GM12878 (cell line): ENCODE data around the gene MYO1E. TPM values are rescaled to one million over a fixed set of nuclear protein-coding genes. Genes with fewer than 3 reads are reported as not detected.
A peak's percentile ranks its signal among the peaks of the same experiment; 100 is the strongest.

ENCODE experiments used
- ATAC-seq: fragments of 200-7000 bp; cut with Tn5 transposase; 3 replicates; pipeline ENCODE4 v1.9.1; 2020; ENCODE audit warnings: mild to moderate bottlenecking, moderate library complexity
- BruUV-seq: library from RNA; stranded (reverse); fragments of 400-500 nt; replicated peaks from 2 replicates; lab custom pipeline; 2021; lab: Mats Ljungman, UMichigan
- CTCF ChIA-PET: fragments of 300-600 bp; sonication (Branson Sonifier 250); formaldehyde crosslinking; extraction: SDS; loops from one replicate; lab custom pipeline; 2021; ENCODE audit warnings: inconsistent platforms; lab: Yijun Ruan, JAX
- POLR2A ChIA-PET: fragments of 350-600 bp; formaldehyde crosslinking; extraction: SDS; loops from one replicate; lab custom pipeline; 2021; ENCODE audit warnings: inconsistent platforms; lab: Charles Lee
- RAD21 ChIA-PET: fragments of 300-600 bp; sonication (Branson Sonifier 250); formaldehyde crosslinking; loops from one replicate; lab custom pipeline; 2023; ENCODE audit warnings: antibody characterized with exemption; ENCODE audit not compliant: unreplicated experiment; lab: Charles Lee
- SMC1A ChIA-PET: fragments of 300-600 bp; sonication (Branson Sonifier 250); formaldehyde crosslinking; loops from one replicate; lab custom pipeline; 2023; ENCODE audit not compliant: unreplicated experiment, uncharacterized antibody; lab: Charles Lee
- DNase-seq: peaks from one replicate; pipeline ENCODE4 v3.0.0-alpha.2; 2011; ENCODE audit warnings: low read depth, low spot score
- FAIRE-seq: peaks from 3 replicates; lab custom pipeline; 2011; peaks lifted over from hg19 to GRCh38; lab: Jason Lieb, UNC
- H2AFZ ChIP-seq: 2 replicates; pipeline ENCODE4 v1.6.0; 2011; ENCODE audit warnings: low read depth, low read length, control low read depth; ENCODE audit not compliant: control insufficient read depth
- H3K27ac ChIP-seq: 2 replicates; pipeline ENCODE4 v1.5.1; 2011; ENCODE audit warnings: control low read depth; ENCODE audit not compliant: control insufficient read depth, insufficient read depth
- H3K27me3 ChIP-seq, 2 experiments: replicated peaks in 1 of 2; 2 replicates each; pipeline versions ENCODE4 v1.6.0 to v1.6.1; 2011; ENCODE audit warnings: low read length in 1 of 2; ENCODE audit not compliant: control insufficient read depth in 2 of 2, insufficient read depth in 2 of 2
- H3K36me3 ChIP-seq, 2 experiments: 2 replicates each; pipeline ENCODE4 v1.5.1; 2011; ENCODE audit warnings: low read length in 1 of 2; ENCODE audit not compliant: control insufficient read depth in 2 of 2, insufficient read depth in 2 of 2
- H3K4me1 ChIP-seq: 2 replicates; pipeline ENCODE4 v1.6.1; 2011; ENCODE audit warnings: mild to moderate bottlenecking, low read length, moderate library complexity, mixed read lengths; ENCODE audit not compliant: control insufficient read depth, insufficient read depth
- H3K4me2 ChIP-seq: 2 replicates; pipeline ENCODE4 v1.6.0; 2011; ENCODE audit warnings: control low read depth; ENCODE audit not compliant: control insufficient read depth, insufficient read depth
- H3K4me3 ChIP-seq: fragments of 200-600 bp; sonication (generic); 2 replicates; pipeline ENCODE4 v1.5.1; 2016
- H3K79me2 ChIP-seq: 2 replicates; pipeline ENCODE4 v1.6.0; 2011; ENCODE audit warnings: low read length; ENCODE audit not compliant: control insufficient read depth, insufficient read depth
- H3K9ac ChIP-seq: 2 replicates; pipeline ENCODE4 v1.8.0; 2011; ENCODE audit warnings: low read length, control low read depth, mixed read lengths; ENCODE audit not compliant: control insufficient read depth, insufficient read depth
- H3K9me3 ChIP-seq: replicated peaks from 3 replicates; pipeline ENCODE4 v1.5.1; 2011; ENCODE audit warnings: mild to moderate bottlenecking, low read length; ENCODE audit not compliant: control insufficient read depth, insufficient read depth
- H4K20me1 ChIP-seq: 2 replicates; pipeline ENCODE4 v1.6.0; 2011; ENCODE audit not compliant: control insufficient read depth, insufficient read depth
- EED ChIP-seq: sonication (generic); IDR thresholded peaks from 2 replicates; pipeline ENCODE4 v1.6.1; 2016; ENCODE audit warnings: antibody characterized with exemption, low read depth
- ELK1 ChIP-seq: IDR thresholded peaks from 2 replicates; pipeline ENCODE4 v1.6.1; 2012; ENCODE audit warnings: low read depth, low read length, improper control_type of control experiment
- EP300 ChIP-seq, 2 experiments: fragments of 150-350 bp in 1 of 2; IDR thresholded peaks; 2 replicates each; pipeline ENCODE4 v1.6.1; 2011 to 2012; ENCODE audit warnings: low read depth in 2 of 2, low read length in 2 of 2, borderline replicate concordance in 1 of 2, improper control_type of control experiment in 1 of 2, inconsistent platforms in 1 of 2; ENCODE audit not compliant: control insufficient read depth in 1 of 2
- FOXM1 ChIP-seq: IDR thresholded peaks from 2 replicates; pipeline ENCODE4 v1.6.1; 2012; ENCODE audit warnings: low read depth, mild to moderate bottlenecking, inconsistent platforms, low read length, moderate library complexity
- HDGF ChIP-seq: fragments of 450-650 bp; IDR thresholded peaks from 2 replicates; pipeline ENCODE4 v1.6.1; 2016; ENCODE audit warnings: antibody characterized with exemption
- NBN ChIP-seq: fragments of 450-650 bp; IDR thresholded peaks from 2 replicates; pipeline ENCODE4 v1.6.1; 2016
- SREBF2 ChIP-seq: IDR thresholded peaks from 2 replicates; pipeline ENCODE4 v1.6.1; 2012; ENCODE audit warnings: mild to moderate bottlenecking, low read length
- SUPT20H ChIP-seq: IDR thresholded peaks from 2 replicates; pipeline ENCODE4 v1.6.1; 2011; ENCODE audit warnings: low read depth, mild to moderate bottlenecking, low read length, moderate library complexity, borderline replicate concordance; ENCODE audit not compliant: control insufficient read depth
- USF1 ChIP-seq: IDR thresholded peaks from 2 replicates; pipeline ENCODE4 v1.6.1; 2011; ENCODE audit warnings: borderline replicate concordance, low read depth, mild to moderate bottlenecking, moderate library complexity, mixed read lengths, low read length; ENCODE audit not compliant: insufficient read depth; ENCODE audit errors: extremely low read length
- ZNF217 ChIP-seq: fragments of 450-650 bp; IDR thresholded peaks from 2 replicates; pipeline ENCODE4 v1.6.1; 2017; ENCODE audit warnings: antibody characterized with exemption, mild to moderate bottlenecking
- ZNF24 ChIP-seq: fragments of 450-650 bp; IDR thresholded peaks from 2 replicates; pipeline ENCODE4 v1.6.1; 2017; ENCODE audit warnings: antibody characterized with exemption, mild to moderate bottlenecking
- ZNF592 ChIP-seq: fragments of 450-650 bp; IDR thresholded peaks from 2 replicates; pipeline ENCODE4 v1.6.1; 2017; ENCODE audit warnings: mild to moderate bottlenecking, moderate library complexity
- ZSCAN29 ChIP-seq: fragments of 450-650 bp; IDR thresholded peaks from 2 replicates; pipeline ENCODE4 v1.6.1; 2017; ENCODE audit warnings: mild to moderate bottlenecking, moderate library complexity
- ZZZ3 ChIP-seq: IDR thresholded peaks from 2 replicates; pipeline ENCODE4 v1.6.1; 2011; ENCODE audit warnings: low read depth; ENCODE audit not compliant: control insufficient read depth, insufficient read length
- WGBS: methylation state at CpG from one replicate; pipeline ENCODE4 v1.1.6; 2016; ENCODE audit warnings: low lambda C conversion rate; ENCODE audit not compliant: insufficient replicate concordance, insufficient coverage; ENCODE audit errors: missing lambda C conversion rate; 5-methylcytosine and 5-hydroxymethylcytosine counted together
- in situ Hi-C: fragments of 300-500 bp; cut with MboI; formaldehyde crosslinking; loops from 9 replicates; pipeline ENCODE4 v1.14.3; 2018; ENCODE audit warnings: mixed read lengths
- intact Hi-C: fragments of 100-400 bp; cut with micrococcal nuclease; formaldehyde crosslinking; loops from one replicate; pipeline ENCODE4 v1.14.2; 2022; ENCODE audit not compliant: unreplicated experiment
- polyA plus RNA-seq, 11 experiments: library from polyadenylated mRNA; depleted of rRNA in 4 of 11; unstranded in 6 of 11; stranded (reverse) in 5 of 11; fragments of >200 nt; fragmentation: Nextera tagmentation in 4 of 11; fragmentation: Illumina TruSeq in 1 of 11; extraction: Ambion mirVana in 4 of 11; extraction: Trizol in 1 of 11; gene quantifications; 1 replicate in 1 of 11; 2 replicates in 10 of 11; pipeline versions ENCODE4 v1.2.1 to v1.2.3, GENCODE V29; 2011 to 2016; ENCODE audit warnings: inconsistent platforms in 2 of 11, missing spikeins in 2 of 11, low read depth in 1 of 11
- total RNA-seq, 4 experiments: library from RNA; depleted of rRNA in 3 of 4; stranded (reverse); fragments of >200 nt in 3 of 4; fragmentation: Illumina TruSeq in 1 of 4; extraction: Trizol in 1 of 4; gene quantifications; 2 replicates each; pipeline versions ENCODE4 v1.2.1 to v1.2.3, GENCODE V29; 2013 to 2021

MYO1E gene
- total and polyA plus RNA-seq, 10 of the 15 experiments (the other 5 are each of a cell fraction or from before 2014, with no cell fraction given): 10.3 to 266 (median 64.9) TPM

GRCh38 chr15:59166601-59167265, 205.9 kb downstream of the MYO1E start:
- in situ Hi-C loops: no loop called here
- CTCF ChIA-PET: interaction anchor here (1.0 to 1.6 kb wide), 4 partner anchors 187 to 366 kb away, joined by 3 to 7 read pairs (median 4); no protein-coding TSS in a partner anchor

More at GRCh38 chr15:59166601-59167265, 205.9 kb downstream of the MYO1E start:
- H3K79me2 ChIP-seq: no peaks in the 10 kb centered on the region
- TF ChIP-seq EED (no peak), ZNF217 (no peak), ELK1 (no peak), USF1 (no peak), ZNF24 (no peak), ZZZ3 (no peak), NBN (no peak), SREBF2 (no peak), SUPT20H (no peak), EP300 (IDR thresholded peaks at IDR 0.05; ENCODE audit: borderline replicate concordance in 1 of 2, control insufficient read depth in 1 of 2, low read depth in 2 of 2, low read length in 2 of 2) (no peak), ZSCAN29 (no peak), HDGF (no peak), FOXM1 (no peak), ZNF592 (no peak)
- ChIA-PET POLR2A (no interaction called here), SMC1A (interaction anchor here (0.7 to 2.2 kb wide), 8 partner anchors 78 to 357 kb away, joined by 3 to 6 read pairs (median 4); no protein-coding TSS in a partner anchor), RAD21 (interaction anchor here (1.1 to 2.1 kb wide), 4 partner anchors 36 to 326 kb away, joined by 3 to 6 read pairs (median 3); no protein-coding TSS in a partner anchor)
- no peak for FAIRE-seq
- H4K20me1 ChIP-seq: no peaks in the 10 kb centered on the region
- no TSS peak for BruUV-seq
- intact Hi-C loops: no loop called here
- H3K27me3 ChIP-seq: no peaks in the 10 kb centered on the region
- no peak overlapping the region for H3K4me2 ChIP-seq
- H3K27ac ChIP-seq: peak overlapping the region; percentile 71
- H3K9me3 ChIP-seq: no peaks in the 10 kb centered on the region; the same call in 2 of the 3 replicates
- H3K4me3 ChIP-seq: no peak overlapping the region
- H3K9ac ChIP-seq: no peak overlapping the region
- peaks cover 3% of the 10 kb centered on the region; the same call in 1 of the 2 replicates for H3K4me1 ChIP-seq
- no peak for DNase-seq
- H2AFZ ChIP-seq: no peak overlapping the region
- ATAC-seq: no peak
- 87% methylated on average over 11 of the region's 11 CpGs for WGBS
- H3K36me3 ChIP-seq: peaks cover 8 to 46% of the 10 kb centered on the region in 2 experiments
